HEK293 (cell line): ENCODE results near the gene TRIM22.
"Not testable (repeated sequence)": the region's sequence is repeated elsewhere in the genome, so short reads cannot be mapped to it uniquely, and the experiment has no call there.

ENCODE experiments used
- CTCF ChIA-PET: fragments of 350-600 bp; formaldehyde crosslinking; extraction: SDS; loops from one replicate; lab custom pipeline; 2021; ENCODE audit warnings: antibody characterized with exemption; lab: Yijun Ruan, JAX
- POLR2A ChIA-PET: fragments of 300-600 bp; formaldehyde crosslinking; extraction: SDS; loops from one replicate; lab custom pipeline; 2020; ENCODE audit warnings: antibody characterized with exemption, inconsistent platforms; lab: Yijun Ruan, JAX
- H3K27ac ChIP-seq: fragments of 200-500 bp; sonication (Bioruptor generic); 2 replicates; pipeline ENCODE4 v1.5.1; 2014; ENCODE audit warnings: low read depth, low read length, control low read depth, inconsistent platforms; ENCODE audit errors: extremely low read depth
- H3K36me3 ChIP-seq, 2 experiments: fragments of 200-500 bp in 1 of 2; sonication (Bioruptor generic) in 1 of 2; 1 replicate in 1 of 2; 2 replicates in 1 of 2; pipeline ENCODE4 v1.5.1; 2014 to 2017; ENCODE audit warnings: inconsistent platforms in 2 of 2, low read length in 2 of 2; ENCODE audit not compliant: control insufficient read depth in 2 of 2, insufficient read depth in 1 of 2
- H3K4me1 ChIP-seq: fragments of 200-500 bp; sonication (Bioruptor generic); 2 replicates; pipeline ENCODE4 v1.5.1; 2014; ENCODE audit warnings: mild to moderate bottlenecking, low read length, inconsistent platforms; ENCODE audit not compliant: control insufficient read depth, insufficient read depth
- H3K4me3 ChIP-seq: 2 replicates; pipeline ENCODE4 v1.5.1; 2011; ENCODE audit warnings: low read depth, mild to moderate bottlenecking, control low read depth, low read length, moderate library complexity
- H3K9me3 ChIP-seq: fragments of 200-500 bp; sonication (Bioruptor generic); 2 replicates; pipeline ENCODE4 v1.5.1; 2014; ENCODE audit warnings: low read depth, low read length, inconsistent platforms; ENCODE audit not compliant: control insufficient read depth, insufficient read depth
- MYNN ChIP-seq: fragments of 450-650 bp; formaldehyde crosslinking; IDR thresholded peaks from 2 replicates; pipeline ENCODE4 v1.5.1; 2016; ENCODE audit warnings: missing biosample characterization, missing genetic modification characterization, borderline replicate concordance
- ZNF138 ChIP-seq: fragments of 450-650 bp; formaldehyde crosslinking; IDR thresholded peaks from 2 replicates; pipeline ENCODE4 v1.5.1; 2016; ENCODE audit warnings: missing biosample characterization, missing genetic modification characterization, borderline replicate concordance
- ZNF157 ChIP-seq: fragments of 450-650 bp; formaldehyde crosslinking; IDR thresholded peaks from 2 replicates; pipeline ENCODE4 v1.5.1; 2016; ENCODE audit warnings: missing biosample characterization, missing genetic modification characterization
- ZNF16 ChIP-seq: fragments of 450-650 bp; formaldehyde crosslinking; IDR thresholded peaks from 2 replicates; pipeline ENCODE4 v1.5.1; 2016; ENCODE audit warnings: low read depth, missing biosample characterization, missing genetic modification characterization
- ZNF394 ChIP-seq: fragments of 450-650 bp; formaldehyde crosslinking; IDR thresholded peaks from 2 replicates; pipeline ENCODE4 v1.5.1; 2016; ENCODE audit warnings: missing biosample characterization, missing genetic modification characterization, mild to moderate bottlenecking, moderate library complexity, borderline replicate concordance
- ZNF530 ChIP-seq: fragments of 450-650 bp; formaldehyde crosslinking; IDR thresholded peaks from 2 replicates; pipeline ENCODE4 v1.5.1; 2016; ENCODE audit warnings: low read depth, missing biosample characterization, missing genetic modification characterization
- ZNF596 ChIP-seq: fragments of 450-650 bp; IDR thresholded peaks from 2 replicates; pipeline ENCODE4 v1.5.0; 2018; ENCODE audit warnings: missing biosample characterization, mild to moderate bottlenecking, missing genetic modification characterization, moderate library complexity
- ZNF660 ChIP-seq: fragments of 450-650 bp; IDR thresholded peaks from 2 replicates; pipeline ENCODE4 v1.5.1; 2018; ENCODE audit warnings: missing biosample characterization, mild to moderate bottlenecking, missing genetic modification characterization
- ZNF776 ChIP-seq: fragments of 450-650 bp; formaldehyde crosslinking; IDR thresholded peaks from 2 replicates; pipeline ENCODE4 v1.5.0; 2017; ENCODE audit warnings: missing biosample characterization, missing genetic modification characterization, borderline replicate concordance
- TF ChIP-seq, protein P1 (sequence below): sonication (generic); formaldehyde crosslinking; IDR thresholded peaks from 2 replicates; pipeline ENCODE4 v1.8.1; 2022; ENCODE audit warnings: mild to moderate bottlenecking, moderate library complexity, missing genetic modification reagents
- TF ChIP-seq, protein P2 (sequence below): fragments of 450-650 bp; formaldehyde crosslinking; optimal IDR thresholded peaks from 2 replicates; pipeline ENCODE3; 2016; ENCODE audit warnings: missing biosample characterization, mild to moderate bottlenecking, missing genetic modification characterization

TRIM22 gene

DNA sequence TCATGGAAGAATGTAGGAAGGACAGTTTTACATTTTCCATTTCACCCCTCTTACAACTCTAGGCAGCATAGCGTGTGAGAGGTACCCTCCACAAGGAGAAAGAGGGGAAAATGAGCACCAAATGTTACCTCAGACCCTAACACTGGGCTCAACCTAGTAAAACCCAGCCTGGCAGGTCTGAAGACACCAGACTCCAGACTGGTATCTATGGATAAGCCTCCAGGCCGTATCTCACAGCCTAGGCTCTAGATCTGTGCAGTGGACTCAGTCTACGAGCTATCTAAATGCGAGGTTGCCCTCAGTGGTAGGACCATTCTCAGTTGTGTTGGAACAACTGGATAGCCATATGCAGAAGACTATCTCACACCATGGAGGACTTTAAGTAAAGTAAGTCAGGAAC, 15.2 kb upstream of the TRIM22 start:
- TF ChIP-seq MYNN (tag by site-specific recombination) (no peak), ZNF660 (tag by site-specific recombination) (no peak), ZNF530 (no peak), ZNF394 (tag by site-specific recombination) (no peak), ZNF138 (no peak), ZNF596 (no peak), ZNF776 (no peak)
- TF ChIP-seq, protein P1, sequence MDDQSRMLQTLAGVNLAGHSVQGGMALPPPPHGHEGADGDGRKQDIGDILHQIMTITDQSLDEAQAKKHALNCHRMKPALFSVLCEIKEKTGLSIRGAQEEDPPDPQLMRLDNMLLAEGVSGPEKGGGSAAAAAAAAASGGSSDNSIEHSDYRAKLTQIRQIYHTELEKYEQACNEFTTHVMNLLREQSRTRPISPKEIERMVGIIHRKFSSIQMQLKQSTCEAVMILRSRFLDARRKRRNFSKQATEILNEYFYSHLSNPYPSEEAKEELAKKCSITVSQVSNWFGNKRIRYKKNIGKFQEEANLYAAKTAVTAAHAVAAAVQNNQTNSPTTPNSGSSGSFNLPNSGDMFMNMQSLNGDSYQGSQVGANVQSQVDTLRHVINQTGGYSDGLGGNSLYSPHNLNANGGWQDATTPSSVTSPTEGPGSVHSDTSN (CRISPR knock-in tag): no peak
- H3K27ac ChIP-seq: no peak overlapping the region
- H3K4me1 ChIP-seq: no peaks in the 10 kb centered on the region
- ChIA-PET CTCF (no interaction called here), POLR2A (no interaction called here)
- H3K9me3 ChIP-seq: no peaks in the 10 kb centered on the region
- H3K4me3 ChIP-seq: no peak overlapping the region
- peaks cover 0 to 35% of the 10 kb centered on the region in 2 experiments; a peak in 1 of 3 replicates for H3K36me3 ChIP-seq

DNA sequence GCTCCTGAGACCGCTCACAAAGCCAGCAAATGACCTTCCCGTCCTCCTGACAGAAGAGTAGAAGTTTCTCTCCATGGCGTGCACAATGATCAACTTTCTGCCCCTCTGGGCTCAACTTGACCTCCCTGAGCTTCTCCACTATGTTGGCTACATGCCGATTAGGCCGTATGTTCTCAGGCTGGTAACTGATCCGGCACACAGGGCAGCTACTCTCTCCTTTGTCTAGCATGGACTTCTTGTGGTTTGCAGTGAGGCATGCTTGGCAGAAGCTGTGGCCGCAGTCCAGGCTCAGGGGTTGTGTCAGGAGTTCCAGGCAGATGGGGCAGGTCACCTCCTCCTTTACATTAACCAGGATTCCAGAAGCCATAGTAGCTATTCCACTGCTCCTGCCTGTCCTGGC, 9.8 kb upstream of the TRIM22 start:
- TF ChIP-seq, protein P2, sequence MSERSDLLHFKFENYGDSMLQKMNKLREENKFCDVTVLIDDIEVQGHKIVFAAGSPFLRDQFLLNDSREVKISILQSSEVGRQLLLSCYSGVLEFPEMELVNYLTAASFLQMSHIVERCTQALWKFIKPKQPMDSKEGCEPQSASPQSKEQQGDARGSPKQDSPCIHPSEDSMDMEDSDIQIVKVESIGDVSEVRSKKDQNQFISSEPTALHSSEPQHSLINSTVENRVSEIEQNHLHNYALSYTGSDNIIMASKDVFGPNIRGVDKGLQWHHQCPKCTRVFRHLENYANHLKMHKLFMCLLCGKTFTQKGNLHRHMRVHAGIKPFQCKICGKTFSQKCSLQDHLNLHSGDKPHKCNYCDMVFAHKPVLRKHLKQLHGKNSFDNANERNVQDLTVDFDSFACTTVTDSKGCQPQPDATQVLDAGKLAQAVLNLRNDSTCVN (tag by site-specific recombination): no peak
- no peak for TF ChIP-seq ZNF157 (tag by site-specific recombination)
- no peak overlapping the region for H3K27ac ChIP-seq
- POLR2A ChIA-PET: no interaction called here

DNA sequence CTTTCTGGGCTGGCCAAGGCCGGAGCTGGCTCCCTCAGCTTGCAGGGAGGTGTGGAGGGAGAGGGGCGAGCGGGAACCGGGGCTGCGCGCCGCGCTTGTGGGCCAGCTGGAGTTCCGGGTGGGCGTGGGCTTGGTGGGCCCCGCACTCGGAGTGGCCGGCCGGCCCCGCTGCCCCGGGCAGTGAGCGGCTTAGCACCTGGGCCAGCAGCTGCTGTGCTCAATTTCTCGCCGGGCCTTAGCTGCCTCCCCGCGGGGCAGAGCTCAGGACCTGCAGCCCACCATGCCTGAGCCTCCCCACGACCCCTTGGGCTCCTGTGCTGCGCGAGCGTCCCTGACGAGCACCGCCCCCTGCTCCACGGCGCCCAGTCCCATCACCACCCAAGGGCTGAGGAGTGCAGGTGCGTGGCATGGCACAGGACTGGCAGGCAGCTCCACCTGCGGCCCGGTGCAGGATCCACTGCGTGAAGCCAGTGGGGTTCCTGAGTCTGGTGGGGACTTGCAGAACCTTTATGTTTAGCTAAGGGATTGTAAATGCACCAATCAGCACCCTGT, 6.6 kb upstream of the TRIM22 start:
- peaks cover 0 to 21% of the 10 kb centered on the region in 2 experiments; a peak in 1 of 3 replicates for H3K36me3 ChIP-seq
- H3K4me3 ChIP-seq, POLR2A ChIA-PET, H3K27ac ChIP-seq, H3K4me1 ChIP-seq, H3K9me3 ChIP-seq, CTCF ChIA-PET: not testable (repeated sequence)

More for the DNA sequence above, 9.8 kb upstream of the TRIM22 start:
- CTCF ChIA-PET: no interaction called here
- H3K4me3 ChIP-seq: no peak overlapping the region
- H3K36me3 ChIP-seq: peaks cover 0 to 27% of the 10 kb centered on the region in 2 experiments; a peak in 1 of 3 replicates
- no peaks in the 10 kb centered on the region for H3K9me3 ChIP-seq
- no peaks in the 10 kb centered on the region for H3K4me1 ChIP-seq

DNA sequence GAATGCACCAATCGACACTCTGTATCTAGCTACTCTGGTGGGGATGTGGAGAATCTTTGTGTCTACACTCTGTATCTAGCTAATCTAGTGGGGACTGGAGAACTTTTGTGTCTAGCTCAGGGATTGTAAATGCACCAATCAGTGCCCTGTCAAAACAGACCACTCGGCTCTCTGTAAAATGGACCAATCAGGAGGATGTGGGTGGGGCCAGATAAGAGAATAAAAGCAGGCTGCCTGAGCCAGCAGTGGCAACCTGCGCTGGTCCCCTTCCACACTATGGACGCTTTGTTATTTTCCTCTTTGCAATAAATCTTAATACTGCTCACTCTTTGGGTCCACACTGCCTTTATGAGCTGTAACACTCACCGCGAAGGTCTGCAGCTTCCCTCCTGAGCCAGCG, 6.0 kb upstream of the TRIM22 start:
- CTCF ChIA-PET, H3K9me3 ChIP-seq, H3K4me3 ChIP-seq, H3K27ac ChIP-seq, H3K4me1 ChIP-seq, POLR2A ChIA-PET: not testable (repeated sequence)
- H3K36me3 ChIP-seq: peaks cover 0 to 15% of the 10 kb centered on the region in 2 experiments; a peak in 1 of 3 replicates

DNA sequence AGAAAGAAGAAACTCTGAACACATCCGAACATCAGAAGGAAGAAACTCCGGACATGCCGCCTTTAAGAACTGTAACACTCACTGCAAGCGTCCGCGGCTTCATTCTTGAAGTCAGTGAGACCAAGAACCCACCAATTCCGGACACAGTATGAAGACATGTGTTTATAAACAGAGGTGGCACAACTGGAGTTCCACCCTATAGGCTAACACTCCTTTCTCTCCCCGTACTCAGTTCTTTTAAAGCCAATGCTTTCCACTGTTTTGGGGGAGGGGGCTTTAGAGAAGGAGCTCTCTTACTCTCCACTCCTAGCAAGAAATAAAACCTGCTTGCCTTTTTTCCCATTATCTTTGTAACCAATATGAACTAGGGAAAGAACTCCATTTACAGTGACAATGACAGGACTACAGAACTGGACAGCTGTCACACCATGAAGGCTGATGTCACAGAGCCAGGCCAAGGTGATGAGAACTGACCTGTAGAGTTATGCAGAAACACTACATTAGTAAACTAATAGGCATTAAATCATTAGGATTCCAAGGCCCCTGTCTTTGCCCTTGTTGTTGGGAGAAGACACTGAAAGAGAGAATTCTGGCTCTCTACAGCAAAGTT, 5.4 kb upstream of the TRIM22 start:
- no peaks in the 10 kb centered on the region for H3K4me1 ChIP-seq
- peaks cover 0 to 10% of the 10 kb centered on the region in 2 experiments; a peak in 1 of 3 replicates for H3K36me3 ChIP-seq
- H3K27ac ChIP-seq: peak overlapping the region; percentile 36; the same call in 1 of the 2 replicates
- peak overlapping the region; percentile 40 for H3K4me3 ChIP-seq
- TF ChIP-seq ZNF16 (tag by site-specific recombination): no peak
- ChIA-PET CTCF (interaction anchor here (0.7 to 1.6 kb wide), 4 partner anchors 9 to 128 kb away, joined by 3 to 7 read pairs (median 4); no protein-coding TSS in a partner anchor), POLR2A (interaction anchor here (1.2 kb wide), 1 partner anchor 13 kb away, joined by 3 read pairs; no protein-coding TSS in a partner anchor)
- H3K9me3 ChIP-seq: no peaks in the 10 kb centered on the region
